Neural progenitor cell (in vitro differentiated cells): ENCODE results near the gene COL11A1.

Source experiments
- CTCF ChIP-seq: fragments of 200-600 bp; sonication (generic); IDR thresholded peaks from 2 replicates; pipeline ENCODE4 v1.5.1; 2017; ENCODE audit warnings: antibody characterized with exemption, mild to moderate bottlenecking
- EZH2 ChIP-seq: fragments of 200-600 bp; sonication (generic); IDR thresholded peaks from 2 replicates; pipeline ENCODE4 v1.6.1; 2017; ENCODE audit warnings: antibody characterized with exemption, mild to moderate bottlenecking, moderate library complexity
- EZH2phosphoT487 ChIP-seq: fragments of 200-600 bp; sonication (generic); IDR thresholded peaks from 2 replicates; pipeline ENCODE4 v1.6.1; 2017; ENCODE audit warnings: antibody characterized with exemption

- no peak for TF ChIP-seq EZH2
- no peak for TF ChIP-seq CTCF
- no peak for TF ChIP-seq EZH2phosphoT487
Observed at GRCh38 chr1:102842606-102843005, 265.7 kb downstream of the COL11A1 start.
